Measurements from ENCODE around the gene STAC. TPM values are rescaled to one million over a fixed set of nuclear protein-coding genes. Genes with fewer than 3 reads are reported as not detected.

STAC gene
- total RNA-seq, 2 donors from 2014 or later = 42.5 to 62.3 TPM

DNA sequence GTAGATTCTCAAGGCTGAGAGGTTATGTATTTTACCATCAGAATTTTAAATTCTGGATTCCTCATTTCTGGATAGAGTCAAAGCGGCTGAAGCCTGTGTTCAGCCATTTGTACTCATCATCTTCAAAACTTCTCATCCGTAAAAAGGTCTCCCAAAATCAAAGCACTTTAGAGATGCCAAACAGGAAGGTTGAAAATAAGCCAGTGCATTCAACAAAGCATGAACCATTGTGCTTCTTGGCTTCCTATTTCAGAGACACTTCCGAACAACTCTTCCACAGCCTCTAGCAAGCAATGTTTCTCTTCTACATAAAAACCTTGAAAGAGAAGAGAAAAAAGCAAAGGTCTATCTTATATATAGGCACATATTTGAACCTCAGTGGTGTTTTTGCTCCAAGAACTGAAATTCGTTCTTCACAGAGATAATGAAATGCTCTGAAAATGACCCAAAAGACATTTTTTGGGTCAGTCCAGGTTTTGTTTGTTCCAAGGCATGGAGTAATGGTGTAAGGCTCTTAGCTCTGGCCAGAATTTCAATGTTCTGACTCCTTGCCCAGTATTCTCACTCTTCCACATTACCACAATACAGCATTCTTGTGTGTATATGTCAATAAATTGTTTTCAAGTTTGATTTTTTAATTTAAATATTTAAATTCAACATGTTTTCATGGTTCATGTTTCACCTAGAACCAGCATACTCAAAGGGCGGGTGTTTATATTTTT, 163.1 kb downstream of the STAC start:
- peaks cover 0 to 7% of the 10 kb centered on the region in 2 donors for H3K4me1 ChIP-seq (ENCODE audit: control insufficient read depth in 1 of 2, low read depth in 2 of 2)
- no peak overlapping the region for H3K27ac ChIP-seq
- DNase-seq (ENCODE audit: low spot score) (no peak), ATAC-seq (ENCODE audit: insufficient number of reproducible peaks, low FRiP score, low read depth) (no peak)
- peaks cover 13% of the 10 kb centered on the region for H3K36me3 ChIP-seq
- TF ChIP-seq, protein P1, sequence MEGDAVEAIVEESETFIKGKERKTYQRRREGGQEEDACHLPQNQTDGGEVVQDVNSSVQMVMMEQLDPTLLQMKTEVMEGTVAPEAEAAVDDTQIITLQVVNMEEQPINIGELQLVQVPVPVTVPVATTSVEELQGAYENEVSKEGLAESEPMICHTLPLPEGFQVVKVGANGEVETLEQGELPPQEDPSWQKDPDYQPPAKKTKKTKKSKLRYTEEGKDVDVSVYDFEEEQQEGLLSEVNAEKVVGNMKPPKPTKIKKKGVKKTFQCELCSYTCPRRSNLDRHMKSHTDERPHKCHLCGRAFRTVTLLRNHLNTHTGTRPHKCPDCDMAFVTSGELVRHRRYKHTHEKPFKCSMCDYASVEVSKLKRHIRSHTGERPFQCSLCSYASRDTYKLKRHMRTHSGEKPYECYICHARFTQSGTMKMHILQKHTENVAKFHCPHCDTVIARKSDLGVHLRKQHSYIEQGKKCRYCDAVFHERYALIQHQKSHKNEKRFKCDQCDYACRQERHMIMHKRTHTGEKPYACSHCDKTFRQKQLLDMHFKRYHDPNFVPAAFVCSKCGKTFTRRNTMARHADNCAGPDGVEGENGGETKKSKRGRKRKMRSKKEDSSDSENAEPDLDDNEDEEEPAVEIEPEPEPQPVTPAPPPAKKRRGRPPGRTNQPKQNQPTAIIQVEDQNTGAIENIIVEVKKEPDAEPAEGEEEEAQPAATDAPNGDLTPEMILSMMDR (IDR thresholded peaks at IDR 0.05) = no peak
- no peaks in the 10 kb centered on the region for H3K27me3 ChIP-seq (replicated peaks; ENCODE audit: insufficient read depth)
- H3K9me3 ChIP-seq = no peaks in the 10 kb centered on the region
- no peak overlapping the region for H3K4me3 ChIP-seq

DNA sequence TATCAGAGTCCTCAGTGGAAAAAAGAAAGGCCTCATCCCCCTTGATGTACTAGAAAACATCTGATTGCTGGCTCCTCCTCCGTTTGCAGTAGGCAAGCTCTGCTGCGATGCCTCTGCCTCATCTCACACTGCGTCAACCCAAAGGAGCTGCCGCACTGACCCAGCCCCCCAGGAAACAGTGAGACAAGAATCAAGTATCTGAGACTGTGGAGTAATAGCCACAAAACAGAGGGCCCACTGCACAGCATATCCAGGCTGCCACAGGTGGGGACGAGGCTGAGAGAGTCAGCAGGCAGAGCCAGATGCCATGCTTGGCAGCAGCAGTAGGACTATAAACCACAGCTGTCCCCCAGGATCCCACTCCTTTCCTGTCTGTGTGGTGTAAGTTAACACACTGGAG, 165.9 kb downstream of the STAC start:
- TF ChIP-seq, protein P1 (IDR thresholded peaks at IDR 0.05) = no peak

DNA sequence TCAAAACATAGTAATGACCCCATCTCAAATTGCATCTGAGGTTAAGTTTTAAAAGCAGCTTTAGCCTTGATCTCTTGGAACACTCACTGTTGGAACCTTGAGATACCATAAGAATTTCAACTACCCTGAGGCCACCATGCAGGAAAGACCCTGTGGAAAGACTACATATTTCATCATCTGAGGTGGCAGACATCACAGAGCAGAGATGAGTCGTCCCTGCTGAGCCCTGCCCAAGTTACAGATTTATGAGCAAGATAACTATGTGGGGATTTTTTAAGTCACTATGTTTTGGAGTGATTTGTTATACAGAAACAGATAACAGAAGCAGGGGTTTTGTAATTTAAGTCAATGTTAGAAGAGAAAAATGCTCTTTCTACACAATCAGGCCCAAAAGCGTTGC, 168.4 kb downstream of the STAC start:
- Histone ChIP-seq H3K4me3 (no peak overlapping the region), H3K27ac (no peak overlapping the region), H3K4me1 (ENCODE audit: control insufficient read depth in 1 of 2, low read depth in 2 of 2) (no peaks in the 10 kb centered on the region), H3K27me3 (replicated peaks; ENCODE audit: insufficient read depth) (no peaks in the 10 kb centered on the region), H3K9me3 (no peaks in the 10 kb centered on the region), H3K36me3 (peaks cover 13% of the 10 kb centered on the region)
- TF ChIP-seq, protein P1 (IDR thresholded peaks at IDR 0.05) = no peak
- no peak for DNase-seq (ENCODE audit: low spot score)
- no peak for ATAC-seq (ENCODE audit: insufficient number of reproducible peaks, low FRiP score, low read depth)

More for the DNA sequence above, 165.9 kb downstream of the STAC start:
- H3K4me1 ChIP-seq (ENCODE audit: control insufficient read depth in 1 of 2, low read depth in 2 of 2) = peaks cover 0 to 7% of the 10 kb centered on the region in 2 donors
- ATAC-seq (ENCODE audit: insufficient number of reproducible peaks, low FRiP score, low read depth) (no peak), DNase-seq (ENCODE audit: low spot score) (no peak)
- H3K27me3 ChIP-seq (replicated peaks; ENCODE audit: insufficient read depth) = no peaks in the 10 kb centered on the region
- no peak overlapping the region for H3K27ac ChIP-seq
- H3K9me3 ChIP-seq = no peaks in the 10 kb centered on the region
- H3K4me3 ChIP-seq = no peak overlapping the region
- peaks cover 13% of the 10 kb centered on the region for H3K36me3 ChIP-seq

DNA sequence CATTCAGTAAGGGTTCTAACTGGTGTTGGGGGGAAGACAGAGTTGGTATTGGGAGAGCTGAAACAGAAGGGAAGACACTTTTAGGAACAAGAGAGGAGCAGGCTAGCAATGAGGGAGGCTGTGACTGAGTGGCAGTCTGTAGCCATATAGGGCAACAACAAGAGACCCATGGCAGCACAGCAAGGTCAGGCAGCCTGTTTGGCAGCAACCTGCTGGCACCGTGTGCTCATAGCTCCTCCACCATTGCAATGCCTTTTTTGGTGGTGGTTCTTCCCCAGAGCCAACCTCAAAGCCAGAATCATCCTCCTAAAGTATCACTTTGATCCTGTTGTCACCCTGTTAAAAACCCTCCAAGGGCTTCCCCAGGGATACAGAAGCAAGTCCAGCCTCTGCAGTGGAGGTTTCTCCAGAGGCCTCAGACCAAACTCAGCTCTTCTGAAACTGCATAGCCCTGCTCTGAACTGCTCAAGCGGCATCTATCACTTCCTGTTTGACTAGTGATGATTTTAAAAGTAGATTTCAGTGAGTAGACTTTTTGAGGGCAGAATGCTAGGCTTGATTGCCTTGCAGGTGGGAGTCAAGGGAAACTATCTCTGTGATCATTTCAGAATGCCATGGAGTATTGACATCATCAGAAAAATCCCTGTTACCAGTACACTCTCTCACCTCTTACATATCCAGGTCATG, 176.9 kb downstream of the STAC start:
- no peak overlapping the region for H3K4me3 ChIP-seq
- H3K4me1 ChIP-seq (ENCODE audit: control insufficient read depth in 1 of 2, low read depth in 2 of 2) = peaks cover 3 to 17% of the 10 kb centered on the region in 2 donors
- TF ChIP-seq, protein P1 (IDR thresholded peaks at IDR 0.05) = no peak
- H3K36me3 ChIP-seq = no peaks in the 10 kb centered on the region
- ATAC-seq (ENCODE audit: insufficient number of reproducible peaks, low FRiP score, low read depth) (no peak), DNase-seq (ENCODE audit: low spot score) (no peak)
- H3K27ac ChIP-seq = no peak overlapping the region
- H3K9me3 ChIP-seq = no peaks in the 10 kb centered on the region
- no peaks in the 10 kb centered on the region for H3K27me3 ChIP-seq (replicated peaks; ENCODE audit: insufficient read depth)

DNA sequence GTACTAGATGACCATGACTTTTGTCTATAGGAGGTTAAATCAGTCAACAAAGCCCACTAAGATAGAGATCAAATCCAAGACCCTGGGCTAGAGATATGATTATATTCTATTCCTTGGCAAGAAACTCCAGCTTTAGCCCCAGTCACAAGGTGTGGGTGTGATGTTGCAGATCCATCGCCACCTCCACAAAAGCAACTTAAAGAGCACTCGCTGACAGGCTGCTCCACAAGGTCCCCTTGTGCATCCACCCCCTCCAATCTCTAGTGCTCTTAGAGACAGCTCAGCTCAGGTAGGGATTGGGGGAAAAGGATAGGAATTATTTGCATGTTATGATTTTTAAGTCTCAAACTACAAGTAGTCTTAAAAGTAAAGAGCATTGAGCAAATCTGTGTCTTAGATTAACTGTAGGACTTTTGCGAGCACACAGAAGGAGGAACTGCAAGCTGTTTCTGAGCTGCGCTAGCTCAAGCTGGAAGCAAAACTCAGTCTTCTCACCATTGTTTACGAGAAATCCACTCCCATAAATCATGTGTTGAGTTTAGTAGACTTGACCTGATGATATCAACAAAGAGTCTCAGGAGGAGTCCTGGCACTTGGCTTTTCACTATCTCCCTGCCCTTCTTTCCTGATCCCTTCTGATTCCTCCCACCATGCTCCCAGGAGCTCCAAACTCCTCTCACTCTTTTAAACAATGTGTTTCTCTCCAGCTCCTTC, 177.6 kb downstream of the STAC start:
- no peak for ATAC-seq (ENCODE audit: insufficient number of reproducible peaks, low FRiP score, low read depth)
- no peak overlapping the region for H3K27ac ChIP-seq

More for the DNA sequence above, 177.6 kb downstream of the STAC start:
- Histone ChIP-seq H3K27me3 (replicated peaks; ENCODE audit: insufficient read depth) (no peaks in the 10 kb centered on the region), H3K36me3 (no peaks in the 10 kb centered on the region), H3K4me3 (no peak overlapping the region), H3K4me1 (ENCODE audit: control insufficient read depth in 1 of 2, low read depth in 2 of 2) (peaks cover 3 to 18% of the 10 kb centered on the region in 2 donors), H3K9me3 (no peaks in the 10 kb centered on the region)
- TF ChIP-seq, protein P1 (IDR thresholded peaks at IDR 0.05) = no peak
- no peak for DNase-seq (ENCODE audit: low spot score)

Measured in thoracic aorta (tissue), 2 donors.